ENCODE measurements around the gene KAT7.

KAT7 gene

DNA sequence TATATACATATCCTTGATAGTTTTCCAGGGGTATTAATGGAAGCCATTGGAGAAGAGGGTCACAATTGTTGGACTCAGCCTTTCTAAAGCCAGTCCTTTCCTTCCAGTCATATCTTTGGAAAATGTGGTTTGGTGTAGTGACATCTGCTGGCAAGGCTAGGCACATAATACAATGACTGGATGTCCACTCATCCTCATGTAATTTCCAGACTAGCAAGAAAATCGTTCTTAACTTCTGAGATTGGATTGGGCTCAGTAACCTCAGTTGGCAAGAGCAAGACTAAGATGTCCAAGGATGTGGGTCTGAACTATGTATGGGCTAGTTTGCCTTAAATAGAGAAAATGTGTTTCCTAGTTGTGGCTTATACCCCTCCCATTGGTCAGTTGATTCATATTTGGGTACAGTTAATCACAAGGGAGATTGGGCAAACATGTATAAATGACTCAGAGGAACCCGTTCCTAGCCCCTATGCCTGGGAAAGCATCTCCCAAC, 8.7 kb upstream of the KAT7 start:
- H3K9ac ChIP-seq (ENCODE audit: low read depth, low read length) = no peak overlapping the region
- DNase-seq (peak; percentile 27), ATAC-seq (ENCODE audit: insufficient read depth, low read depth) (peak; percentile 65; the same call in 2 of the 3 replicates)
- no peaks in the 10 kb centered on the region for H3K79me2 ChIP-seq (ENCODE audit: insufficient read depth, low read length)
- H3K36me3 ChIP-seq (ENCODE audit: insufficient read depth, low read length) = no peaks in the 10 kb centered on the region
- no peaks in the 10 kb centered on the region for H3K4me1 ChIP-seq (ENCODE audit: insufficient read depth, low read length)
- H3K4me2 ChIP-seq (ENCODE audit: insufficient read depth, low read length) = no peak overlapping the region
- H3K4me3 ChIP-seq (ENCODE audit: low read depth in 1 of 2, low read length in 2 of 2) = no peak overlapping the region
- H3K9me3 ChIP-seq (ENCODE audit: insufficient read depth, low read length, severe bottlenecking) = no peaks in the 10 kb centered on the region
- H2AFZ ChIP-seq (ENCODE audit: low read depth, low read length) = no peak overlapping the region
- peaks cover 3% of the 10 kb centered on the region for H3K27me3 ChIP-seq (ENCODE audit: insufficient read depth, low read length, poor library complexity)
- H4K20me1 ChIP-seq (ENCODE audit: insufficient read depth, low read length) = no peaks in the 10 kb centered on the region
- TF ChIP-seq CTCF (IDR thresholded peaks at IDR 0.05; ENCODE audit: borderline replicate concordance, extremely low read depth, low read length, poor library complexity, severe bottlenecking) (peak; percentile 68), EZH2 (IDR thresholded peaks at IDR 0.05; ENCODE audit: borderline replicate concordance, low read depth, low read length, severe bottlenecking) (no peak)
- H3K27ac ChIP-seq (ENCODE audit: low read length) = no peak overlapping the region

- Histone ChIP-seq H3K36me3 (ENCODE audit: insufficient read depth, low read length) (no peaks in the 10 kb centered on the region), H3K9me3 (ENCODE audit: insufficient read depth, low read length, severe bottlenecking) (no peaks in the 10 kb centered on the region), H3K9ac (ENCODE audit: low read depth, low read length) (no peak overlapping the region), H3K79me2 (ENCODE audit: insufficient read depth, low read length) (no peaks in the 10 kb centered on the region), H3K27ac (ENCODE audit: low read length) (no peak overlapping the region), H3K4me2 (ENCODE audit: insufficient read depth, low read length) (no peak overlapping the region), H3K27me3 (ENCODE audit: insufficient read depth, low read length, poor library complexity) (no peaks in the 10 kb centered on the region), H3K4me1 (ENCODE audit: insufficient read depth, low read length) (peaks cover 9% of the 10 kb centered on the region), H2AFZ (ENCODE audit: low read depth, low read length) (no peak overlapping the region), H3K4me3 (ENCODE audit: low read depth in 1 of 2, low read length in 2 of 2) (no peak overlapping the region), H4K20me1 (ENCODE audit: insufficient read depth, low read length) (no peaks in the 10 kb centered on the region)
- ATAC-seq (ENCODE audit: insufficient read depth, low read depth) = no peak
- no peak for TF ChIP-seq CTCF (IDR thresholded peaks at IDR 0.05; ENCODE audit: borderline replicate concordance, extremely low read depth, low read length, poor library complexity, severe bottlenecking)
- DNase-seq = no peak
Observed at GRCh38 chr17:49783071-49783715, 5.3 kb upstream of the KAT7 start.

GRCh38 chr17:49783791-49784190, 4.7 kb upstream of the KAT7 start:
- Histone ChIP-seq H3K9me3 (ENCODE audit: insufficient read depth, low read length, severe bottlenecking) (no peaks in the 10 kb centered on the region), H3K4me1 (ENCODE audit: insufficient read depth, low read length) (peaks cover 9% of the 10 kb centered on the region), H3K4me2 (ENCODE audit: insufficient read depth, low read length) (no peak overlapping the region), H4K20me1 (ENCODE audit: insufficient read depth, low read length) (no peaks in the 10 kb centered on the region), H3K9ac (ENCODE audit: low read depth, low read length) (no peak overlapping the region), H3K4me3 (ENCODE audit: low read depth in 1 of 2, low read length in 2 of 2) (no peak overlapping the region), H3K79me2 (ENCODE audit: insufficient read depth, low read length) (peaks cover 3% of the 10 kb centered on the region), H3K27ac (ENCODE audit: low read length) (no peak overlapping the region), H3K36me3 (ENCODE audit: insufficient read depth, low read length) (no peaks in the 10 kb centered on the region), H2AFZ (ENCODE audit: low read depth, low read length) (no peak overlapping the region), H3K27me3 (ENCODE audit: insufficient read depth, low read length, poor library complexity) (no peaks in the 10 kb centered on the region)
- TF ChIP-seq CTCF (IDR thresholded peaks at IDR 0.05; ENCODE audit: borderline replicate concordance, extremely low read depth, low read length, poor library complexity, severe bottlenecking) (no peak), EZH2 (IDR thresholded peaks at IDR 0.05; ENCODE audit: borderline replicate concordance, low read depth, low read length, severe bottlenecking) (no peak)
- no peak for ATAC-seq (ENCODE audit: insufficient read depth, low read depth)
- no peak for DNase-seq

Measured in DND-41 (cell line).